ENCODE measurements around the gene TIMELESS. TPM values are rescaled to one million over a fixed set of nuclear protein-coding genes. Genes with fewer than 3 reads are reported as not detected.

The TIMELESS gene
- polyA plus RNA-seq, 2 of the 4 experiments (the other 2 are of a cell fraction) = 17.6 to 60.1 TPM

- TF ChIP-seq EHMT2 (IDR thresholded peaks at IDR 0.05; ENCODE audit: low read depth) (no peak), CEBPB (IDR thresholded peaks at IDR 0.05) (peak; percentile 58 to 73; a peak in 3 of 4 replicates)
- H3K27ac ChIP-seq = no peak overlapping the region
- H3K4me2 ChIP-seq = no peak overlapping the region
- CTCF ChIA-PET = interaction anchor here (3.7 kb wide), 1 partner anchor 8 kb away, joined by 10 read pairs; no protein-coding TSS in a partner anchor
- ATAC-seq (no peak), FAIRE-seq (no peak), DNase-seq (ENCODE audit: low read depth in 1 of 2, low spot score in 1 of 2) (no peak)
- H3K4me1 ChIP-seq = no peaks in the 10 kb centered on the region
- no peaks in the 10 kb centered on the region for H3K9me3 ChIP-seq
- WGBS (ENCODE audit: missing lambda C conversion rate) = 90% methylated on average over 6 of the region's 6 CpGs
- no peak overlapping the region for H3K4me3 ChIP-seq
- POLR2A ChIA-PET = no interaction called here
Measured at GRCh38 chr12:56420411-56420810, 28.8 kb downstream of the TIMELESS start.

- Histone ChIP-seq H3K4me2 (no peak overlapping the region), H3K4me1 (no peaks in the 10 kb centered on the region), H3K4me3 (no peak overlapping the region), H3K27ac (no peak overlapping the region), H3K9me3 (no peaks in the 10 kb centered on the region)
- WGBS (ENCODE audit: missing lambda C conversion rate) = 95% methylated on average over 11 of the region's 11 CpGs
- ChIA-PET POLR2A (no interaction called here), CTCF (interaction anchor here (0.9 to 1.4 kb wide), 3 partner anchors 10 to 76 kb away, joined by 3 read pairs; no protein-coding TSS in a partner anchor)
- DNase-seq (ENCODE audit: low read depth in 1 of 2, low spot score in 1 of 2) (no peak), FAIRE-seq (no peak), ATAC-seq (no peak)
- no peak for TF ChIP-seq MAX (IDR thresholded peaks at IDR 0.05)
- TF ChIP-seq SREBF2 (IDR thresholded peaks at IDR 0.05) = no peak
Measured at GRCh38 chr12:56417739-56418138, 31.5 kb downstream of the TIMELESS start.

GRCh38 chr12:56414401-56414800, 34.8 kb downstream of the TIMELESS start:
- WGBS (ENCODE audit: missing lambda C conversion rate) = 81% methylated on average over 3 of the region's 3 CpGs
- no peak for DNase-seq (ENCODE audit: low read depth in 1 of 2, low spot score in 1 of 2)
- Histone ChIP-seq H3K9me3 (no peaks in the 10 kb centered on the region), H3K4me1 (no peaks in the 10 kb centered on the region), H3K4me3 (no peak overlapping the region), H3K27ac (no peak overlapping the region), H3K4me2 (no peak overlapping the region)
- ChIA-PET CTCF (interaction anchor here (0.6 kb wide), 3 partner anchors 14 to 687 kb away, joined by 3 read pairs; no protein-coding TSS in a partner anchor), POLR2A (no interaction called here)
- no peak for ATAC-seq
- TF ChIP-seq RARB (CRISPR knock-in tag; IDR thresholded peaks at IDR 0.05) (no peak), NFE2L2 (conservative IDR thresholded peaks at IDR 0.05; ENCODE audit: low read length) (no peak), FOSB (CRISPR knock-in tag; IDR thresholded peaks at IDR 0.05) (no peak), ESRRA (IDR thresholded peaks at IDR 0.05; ENCODE audit: borderline replicate concordance, low read length) (no peak), MAZ (IDR thresholded peaks at IDR 0.05; ENCODE audit: borderline replicate concordance, low read depth, low read length) (no peak), MAX (IDR thresholded peaks at IDR 0.05) (no peak), MAFK (IDR thresholded peaks at IDR 0.05; ENCODE audit: partially characterized antibody) (no peak), POLR2A (IDR thresholded peaks at IDR 0.05; ENCODE audit: low read length) (no peak), REST (IDR thresholded peaks at IDR 0.05) (no peak), NPAS2 (CRISPR knock-in tag; IDR thresholded peaks at IDR 0.05; ENCODE audit: borderline replicate concordance) (no peak), KDM1A (IDR thresholded peaks at IDR 0.05; ENCODE audit: low read depth) (no peak), BCL3 (IDR thresholded peaks at IDR 0.05) (no peak), PBX3 (IDR thresholded peaks at IDR 0.05) (no peak)
- FAIRE-seq = no peak

Measured in A549 (cell line).